Central memory CD4-positive, alpha-beta T cell (primary cell): Measurements from ENCODE around the gene POLR2E.

Experiments
- DNase-seq: peaks from one replicate; pipeline ENCODE4 v3.0.0; 2022

Gene POLR2E

GRCh38 chr19:1093811-1094553, 1.2 kb downstream of the POLR2E start:
- no peak for DNase-seq

- DNase-seq = no peak
Measured at GRCh38 chr19:1093330-1093729, 1.8 kb downstream of the POLR2E start.

GRCh38 chr19:1091544-1092175, 3.5 kb downstream of the POLR2E start:
- no peak for DNase-seq

GRCh38 chr19:1090731-1091543, 4.2 kb downstream of the POLR2E start:
- no peak for DNase-seq

- DNase-seq = no peak
Measured at GRCh38 chr19:1089891-1090290, 5.3 kb downstream of the POLR2E start.

GRCh38 chr19:1089126-1089771, 5.9 kb downstream of the POLR2E start:
- DNase-seq = no peak

- no peak for DNase-seq
Measured at GRCh38 chr19:1088416-1089010, 6.7 kb downstream of the POLR2E start.

GRCh38 chr19:1087813-1088415, 7.3 kb downstream of the POLR2E start:
- peak; percentile 68 for DNase-seq

- DNase-seq = no peak
Measured at GRCh38 chr19:1086613-1087012, 8.6 kb downstream of the POLR2E start.

GRCh38 chr19:1085676-1086442, 9.3 kb downstream of the POLR2E start:
- no peak for DNase-seq

GRCh38 chr19:1085053-1085658, 10.0 kb downstream of the POLR2E start:
- DNase-seq = no peak

- DNase-seq = no peak
Measured at GRCh38 chr19:1084024-1084868, 10.9 kb downstream of the POLR2E start.

- no peak for DNase-seq
Measured at GRCh38 chr19:1082928-1083816, 12.0 kb downstream of the POLR2E start.

- peak; percentile 84 for DNase-seq
Measured at GRCh38 chr19:1082165-1082927, 12.8 kb downstream of the POLR2E start.

GRCh38 chr19:1081301-1082164, 13.6 kb downstream of the POLR2E start:
- no peak for DNase-seq

GRCh38 chr19:1080360-1081161, 14.6 kb downstream of the POLR2E start:
- DNase-seq = no peak
